HepG2 (cell line): Measurements from ENCODE around the gene RILP. TPM values are rescaled to one million over a fixed set of nuclear protein-coding genes. Genes with fewer than 3 reads are reported as not detected.

ENCODE experiments used
- ARNT2 ChIP-seq: sonication (generic); formaldehyde crosslinking; IDR thresholded peaks from 2 replicates; pipeline ENCODE4 v1.8.0; 2022; ENCODE audit warnings: mild to moderate bottlenecking, low read depth, missing genetic modification reagents, moderate library complexity
- ATF7-NPFF ChIP-seq: sonication (generic); formaldehyde crosslinking; IDR thresholded peaks from 2 replicates; pipeline ENCODE4 v1.8.1; 2023; ENCODE audit warnings: mild to moderate bottlenecking, low read depth, missing genetic modification reagents, moderate library complexity
- BCL3 ChIP-seq: sonication (generic); formaldehyde crosslinking; IDR thresholded peaks from 2 replicates; pipeline ENCODE4 v1.5.1; 2020; ENCODE audit warnings: mild to moderate bottlenecking, missing genetic modification reagents, moderate library complexity
- DNMT1 ChIP-seq: sonication (generic); formaldehyde crosslinking; IDR thresholded peaks from 2 replicates; pipeline ENCODE4 v1.5.1; 2020; ENCODE audit warnings: mild to moderate bottlenecking, missing genetic modification reagents
- ELF3 ChIP-seq: IDR thresholded peaks from 2 replicates; pipeline ENCODE4 v1.6.1; 2016; ENCODE audit warnings: missing genetic modification reagents, missing compliant biosample characterization
- FIP1L1 ChIP-seq: fragments of 200-400 bp; formaldehyde crosslinking; IDR thresholded peaks from 2 replicates; pipeline ENCODE4 v1.6.1; 2018; ENCODE audit warnings: low read depth, mild to moderate bottlenecking, low read length, moderate library complexity, borderline replicate concordance; ENCODE audit not compliant: insufficient read depth
- GFI1 ChIP-seq: sonication (generic); formaldehyde crosslinking; IDR thresholded peaks from 2 replicates; pipeline ENCODE4 v1.5.0; 2020; ENCODE audit warnings: missing genetic modification reagents, mild to moderate bottlenecking, borderline replicate concordance
- GRHL1 ChIP-seq: sonication (generic); formaldehyde crosslinking; conservative IDR thresholded peaks from 2 replicates; pipeline ENCODE4 v1.8.0; 2022; ENCODE audit warnings: missing genetic modification reagents
- HMG20B ChIP-seq: conservative IDR thresholded peaks from 2 replicates; pipeline ENCODE4 v1.6.1; 2016; ENCODE audit warnings: missing genetic modification reagents, missing compliant biosample characterization
- JARID2 ChIP-seq: sonication (generic); formaldehyde crosslinking; IDR thresholded peaks from 2 replicates; pipeline ENCODE4 v1.8.1; 2023; ENCODE audit warnings: missing genetic modification reagents, inconsistent platforms; ENCODE audit not compliant: insufficient replicate concordance
- KMT2A ChIP-seq: sonication (generic); formaldehyde crosslinking; IDR thresholded peaks from 2 replicates; pipeline ENCODE4 v1.4.0; 2020; ENCODE audit warnings: missing genetic modification reagents
- MED8 ChIP-seq: sonication (generic); formaldehyde crosslinking; IDR thresholded peaks from 2 replicates; pipeline ENCODE4 v1.8.1; 2023; ENCODE audit warnings: mild to moderate bottlenecking, missing genetic modification reagents; ENCODE audit not compliant: insufficient replicate concordance
- PAWR ChIP-seq: sonication (generic); formaldehyde crosslinking; IDR thresholded peaks from 2 replicates; pipeline ENCODE4 v1.4.0; 2020; ENCODE audit warnings: missing genetic modification reagents, mild to moderate bottlenecking, borderline replicate concordance
- PITX1 ChIP-seq: sonication (generic); formaldehyde crosslinking; IDR thresholded peaks from 2 replicates; pipeline ENCODE4 v1.5.1; 2020; ENCODE audit warnings: mild to moderate bottlenecking, missing genetic modification reagents
- PRDM4 ChIP-seq: sonication (generic); formaldehyde crosslinking; IDR thresholded peaks from 2 replicates; pipeline ENCODE4 v1.9.0; 2021; ENCODE audit warnings: missing genetic modification reagents, borderline replicate concordance
- RAD51 ChIP-seq: fragments of 450-650 bp; IDR thresholded peaks from 2 replicates; pipeline ENCODE4 v1.6.1; 2016; ENCODE audit warnings: borderline replicate concordance
- SMAD1 ChIP-seq: sonication (generic); formaldehyde crosslinking; IDR thresholded peaks from 2 replicates; pipeline ENCODE4 v1.4.0; 2020; ENCODE audit warnings: missing genetic modification reagents, low read depth, mild to moderate bottlenecking, borderline replicate concordance
- TBP ChIP-seq: sonication (generic); formaldehyde crosslinking; IDR thresholded peaks from 2 replicates; pipeline ENCODE4 v1.5.0; 2020; ENCODE audit warnings: missing genetic modification reagents
- XBP1 ChIP-seq: sonication (generic); formaldehyde crosslinking; IDR thresholded peaks from 2 replicates; pipeline ENCODE4 v1.5.0; 2020; ENCODE audit warnings: missing genetic modification reagents
- ZMYM4 ChIP-seq: sonication (generic); formaldehyde crosslinking; IDR thresholded peaks from 2 replicates; pipeline ENCODE4 v1.8.1; 2023; ENCODE audit warnings: mild to moderate bottlenecking, missing genetic modification reagents
- ZNF441 ChIP-seq: sonication (generic); formaldehyde crosslinking; IDR thresholded peaks from 2 replicates; pipeline ENCODE4 v1.7.0; 2021; ENCODE audit warnings: missing genetic modification reagents, borderline replicate concordance
- ZNF598 ChIP-seq: sonication (generic); formaldehyde crosslinking; IDR thresholded peaks from 2 replicates; pipeline ENCODE4 v1.5.1; 2020; ENCODE audit warnings: mild to moderate bottlenecking, missing genetic modification reagents, borderline replicate concordance
- ZNF788 ChIP-seq: sonication (generic); formaldehyde crosslinking; IDR thresholded peaks from 2 replicates; pipeline ENCODE4 v1.5.0; 2020; ENCODE audit warnings: mild to moderate bottlenecking, missing genetic modification reagents, borderline replicate concordance
- ZNF879 ChIP-seq: sonication (generic); formaldehyde crosslinking; IDR thresholded peaks from 2 replicates; pipeline ENCODE4 v1.8.1; 2023; ENCODE audit warnings: missing genetic modification reagents
- ZSCAN31 ChIP-seq: sonication (generic); formaldehyde crosslinking; IDR thresholded peaks from 2 replicates; pipeline ENCODE4 v1.5.0; 2020; ENCODE audit warnings: low read depth, mild to moderate bottlenecking, missing genetic modification reagents
- polyA plus RNA-seq, 8 experiments: library from polyadenylated mRNA; depleted of rRNA in 3 of 8; stranded (reverse) in 7 of 8; unstranded in 1 of 8; fragments of >200 nt; fragmentation: Illumina TruSeq in 4 of 8; extraction: Trizol in 4 of 8; gene quantifications; 2 replicates each; pipeline versions ENCODE4 v1.2.1 to v1.2.3, GENCODE V29; 2011 to 2016; ENCODE audit warnings: low read depth in 4 of 8, missing spikeins in 1 of 8, mixed read lengths in 1 of 8; ENCODE audit not compliant: insufficient read depth in 1 of 8
- total RNA-seq, 5 experiments: library from RNA; depleted of rRNA; stranded (reverse); fragments of >200 nt; fragmentation: Illumina TruSeq; extraction: Trizol; gene quantifications; 2 replicates each; pipeline ENCODE4 v1.2.3, GENCODE V29; 2016; ENCODE audit warnings: low read depth in 1 of 5

Gene RILP
- total and polyA plus RNA-seq, 2 of the 13 experiments (the other 11 are each of a cell fraction or from before 2014, with no cell fraction given), result 6.6 to 8.1 TPM

GRCh38 chr17:1629504-1630310 lies 20.0 kb downstream of the RILP start (continued):
- TF ChIP-seq HMG20B (no peak), PITX1 (CRISPR knock-in tag) (no peak), BCL3 (no peak), PRDM4 (CRISPR knock-in tag) (no peak), SMAD1 (CRISPR knock-in tag) (0 out of 2 replicates have a peak, but pooled peaks have one; percentile 16), ELF3 (CRISPR knock-in tag) (no peak), RAD51 (no peak), MED8 (CRISPR knock-in tag) (no peak), ZNF598 (CRISPR knock-in tag) (peak; percentile 72; the same call in 1 of the 2 replicates), GFI1 (CRISPR knock-in tag) (no peak), ZNF441 (CRISPR knock-in tag) (no peak; the same call in 1 of the 2 replicates), KMT2A (CRISPR knock-in tag) (no peak), ZSCAN31 (CRISPR knock-in tag) (0 out of 2 replicates have a peak, but pooled peaks have one; percentile 15), ZNF879 (no peak), FIP1L1 (no peak), ATF7-NPFF (no peak), ARNT2 (CRISPR knock-in tag) (no peak), ZMYM4 (CRISPR knock-in tag) (no peak), GRHL1 (no peak), JARID2 (CRISPR knock-in tag) (no peak), XBP1 (CRISPR knock-in tag) (no peak), DNMT1 (no peak), ZNF788 (0 out of 2 replicates have a peak, but pooled peaks have one; percentile 25), PAWR (CRISPR knock-in tag) (no peak), TBP (CRISPR knock-in tag) (no peak)
